Suprapubic skin (tissue), 4 donors: ENCODE data around the gene EPB41L4A.

ENCODE experiments used
- EP300 ChIP-seq: sonication (generic); formaldehyde crosslinking; IDR thresholded peaks from one replicate; pipeline ENCODE4 v1.6.1; 2017; ENCODE audit warnings: antibody characterized with exemption
- POLR2A ChIP-seq, 2 donors: fragments of 450-650 bp; IDR thresholded peaks; one replicate each; pipeline ENCODE4 v1.6.1; 2017; ENCODE audit warnings: antibody characterized with exemption in 2 of 2, mild to moderate bottlenecking in 2 of 2, moderate library complexity in 2 of 2
- POLR2AphosphoS5 ChIP-seq, 3 donors: sonication (generic); formaldehyde crosslinking; IDR thresholded peaks; one replicate each; pipeline ENCODE4 v1.6.1; 2017; ENCODE audit warnings: antibody characterized with exemption in 3 of 3
- TF ChIP-seq, protein P1 (sequence below), 2 donors: fragments of 200-600 bp in 1 of 2; fragments of 450-650 bp in 1 of 2; sonication (generic) in 1 of 2; IDR thresholded peaks; one replicate each; pipeline ENCODE4 v1.5.1; 2016 to 2019; ENCODE audit warnings: antibody characterized with exemption in 2 of 2, mild to moderate bottlenecking in 1 of 2, moderate library complexity in 1 of 2

- TF ChIP-seq, protein P1, sequence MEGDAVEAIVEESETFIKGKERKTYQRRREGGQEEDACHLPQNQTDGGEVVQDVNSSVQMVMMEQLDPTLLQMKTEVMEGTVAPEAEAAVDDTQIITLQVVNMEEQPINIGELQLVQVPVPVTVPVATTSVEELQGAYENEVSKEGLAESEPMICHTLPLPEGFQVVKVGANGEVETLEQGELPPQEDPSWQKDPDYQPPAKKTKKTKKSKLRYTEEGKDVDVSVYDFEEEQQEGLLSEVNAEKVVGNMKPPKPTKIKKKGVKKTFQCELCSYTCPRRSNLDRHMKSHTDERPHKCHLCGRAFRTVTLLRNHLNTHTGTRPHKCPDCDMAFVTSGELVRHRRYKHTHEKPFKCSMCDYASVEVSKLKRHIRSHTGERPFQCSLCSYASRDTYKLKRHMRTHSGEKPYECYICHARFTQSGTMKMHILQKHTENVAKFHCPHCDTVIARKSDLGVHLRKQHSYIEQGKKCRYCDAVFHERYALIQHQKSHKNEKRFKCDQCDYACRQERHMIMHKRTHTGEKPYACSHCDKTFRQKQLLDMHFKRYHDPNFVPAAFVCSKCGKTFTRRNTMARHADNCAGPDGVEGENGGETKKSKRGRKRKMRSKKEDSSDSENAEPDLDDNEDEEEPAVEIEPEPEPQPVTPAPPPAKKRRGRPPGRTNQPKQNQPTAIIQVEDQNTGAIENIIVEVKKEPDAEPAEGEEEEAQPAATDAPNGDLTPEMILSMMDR (IDR thresholded peaks at IDR 0.05): no peak
- TF ChIP-seq POLR2A (IDR thresholded peaks at IDR 0.05) (no peak), POLR2AphosphoS5 (IDR thresholded peaks at IDR 0.05) (no peak), EP300 (no peak)
Measured at GRCh38 chr5:112353678-112354077, 65.4 kb downstream of the EPB41L4A start.
